H9 (cell line): ENCODE data around the gene RBL2. TPM values are rescaled to one million over a fixed set of nuclear protein-coding genes. Genes with fewer than 3 reads are reported as not detected.

Source experiments
- DNase-seq: peaks from one replicate; pipeline ENCODE4 v3.0.0-alpha.2; 2017
- H2AFZ ChIP-seq: one replicate; pipeline ENCODE4 v1.6.1; 2013; ENCODE audit warnings: mild to moderate bottlenecking, low read length, control low read depth, moderate library complexity
- H2AK5ac ChIP-seq: 2 replicates; pipeline ENCODE4 v1.6.1; 2013; ENCODE audit warnings: low read length, control low read depth, mixed read lengths; ENCODE audit not compliant: insufficient read length
- H2BK120ac ChIP-seq: one replicate; pipeline ENCODE4 v1.6.1; 2013; ENCODE audit warnings: low read depth, mild to moderate bottlenecking, low read length, control low read depth, inconsistent platforms; ENCODE audit not compliant: poor library complexity, severe bottlenecking
- H2BK12ac ChIP-seq: 2 replicates; pipeline ENCODE4 v1.6.1; 2013; ENCODE audit warnings: low read length, control low read depth, mixed read lengths, low read depth; ENCODE audit not compliant: insufficient read length
- H2BK15ac ChIP-seq: 2 replicates; pipeline ENCODE4 v1.6.1; 2013; ENCODE audit warnings: low read depth, low read length, control low read depth
- H2BK20ac ChIP-seq: one replicate; pipeline ENCODE4 v1.6.1; 2013; ENCODE audit warnings: low read depth, mild to moderate bottlenecking, low read length, control low read depth, inconsistent platforms; ENCODE audit not compliant: poor library complexity, severe bottlenecking
- H2BK5ac ChIP-seq: 2 replicates; pipeline ENCODE4 v1.6.1; 2013; ENCODE audit warnings: low read length, control low read depth, mixed read lengths; ENCODE audit not compliant: insufficient read length
- H3K14ac ChIP-seq: 2 replicates; pipeline ENCODE4 v1.6.1; 2013; ENCODE audit warnings: low read length, control low read depth; ENCODE audit not compliant: insufficient read depth
- H3K18ac ChIP-seq: 2 replicates; pipeline ENCODE4 v1.6.1; 2013; ENCODE audit warnings: low read depth, mild to moderate bottlenecking, mixed read lengths, low read length, control low read depth; ENCODE audit not compliant: insufficient read length
- H3K23ac ChIP-seq: 2 replicates; pipeline ENCODE4 v1.6.1; 2013; ENCODE audit warnings: low read length, control low read depth, mixed read lengths, low read depth; ENCODE audit not compliant: insufficient read length
- H3K23me2 ChIP-seq: 2 replicates; pipeline ENCODE4 v1.6.1; 2013; ENCODE audit warnings: low read depth, mild to moderate bottlenecking, mixed read lengths, low read length, control low read depth; ENCODE audit not compliant: insufficient read length, poor library complexity, severe bottlenecking
- H3K27ac ChIP-seq: 2 replicates; pipeline ENCODE4 v1.5.1; 2013; ENCODE audit warnings: low read length, control low read depth, mixed read lengths, low read depth; ENCODE audit not compliant: insufficient read length
- H3K27me3 ChIP-seq: 2 replicates; pipeline ENCODE4 v1.6.1; 2013; ENCODE audit warnings: low read length, control low read depth, inconsistent platforms; ENCODE audit not compliant: insufficient read depth
- H3K4ac ChIP-seq: 2 replicates; pipeline ENCODE4 v1.6.1; 2013; ENCODE audit warnings: low read depth, mild to moderate bottlenecking, control low read depth, inconsistent platforms, low read length, moderate library complexity
- H3K4me1 ChIP-seq: 2 replicates; pipeline ENCODE4 v1.6.1; 2013; ENCODE audit warnings: low read length, control low read depth, inconsistent platforms; ENCODE audit not compliant: insufficient read depth
- H3K4me2 ChIP-seq: 2 replicates; pipeline ENCODE4 v1.6.1; 2013; ENCODE audit warnings: low read length, control low read depth, mixed read lengths; ENCODE audit not compliant: insufficient read length, insufficient read depth
- H3K56ac ChIP-seq: 2 replicates; pipeline ENCODE4 v1.6.1; 2013; ENCODE audit warnings: low read depth, mild to moderate bottlenecking, mixed read lengths, low read length, control low read depth; ENCODE audit not compliant: insufficient read length
- H3K79me1 ChIP-seq: 2 replicates; pipeline ENCODE4 v1.6.1; 2013; ENCODE audit warnings: low read depth, mild to moderate bottlenecking, moderate library complexity, low read length, control low read depth, inconsistent platforms; ENCODE audit not compliant: insufficient read depth, poor library complexity, severe bottlenecking
- H3K79me2 ChIP-seq: 2 replicates; pipeline ENCODE4 v1.6.1; 2013; ENCODE audit warnings: low read length, control low read depth, inconsistent platforms; ENCODE audit not compliant: insufficient read depth
- H3K9ac ChIP-seq: 2 replicates; pipeline ENCODE4 v1.6.1; 2013; ENCODE audit warnings: low read length, control low read depth, mixed read lengths; ENCODE audit not compliant: insufficient read length; ENCODE audit errors: extremely low read depth
- H3K9me3 ChIP-seq: one replicate; pipeline ENCODE4 v1.6.1; 2013; ENCODE audit warnings: low read depth, low read length, inconsistent platforms; ENCODE audit not compliant: control insufficient read depth
- H3T11ph ChIP-seq: one replicate; pipeline ENCODE4 v1.6.1; 2013; ENCODE audit warnings: mild to moderate bottlenecking, low read length, control low read depth, inconsistent platforms
- H4K20me1 ChIP-seq: one replicate; pipeline ENCODE4 v1.6.1; 2013; ENCODE audit not compliant: control insufficient read depth, insufficient read length, insufficient read depth
- H4K5ac ChIP-seq: 2 replicates; pipeline ENCODE4 v1.6.1; 2013; ENCODE audit warnings: low read depth, mild to moderate bottlenecking, mixed read lengths, low read length, control low read depth; ENCODE audit not compliant: insufficient read length
- H4K8ac ChIP-seq: replicated peaks from 2 replicates; pipeline ENCODE4 v1.6.1; 2013; ENCODE audit warnings: low read length, control low read depth, mixed read lengths, low read depth; ENCODE audit not compliant: insufficient read length
- H4K91ac ChIP-seq: 2 replicates; pipeline ENCODE4 v1.6.1; 2013; ENCODE audit warnings: low read depth, mild to moderate bottlenecking, moderate library complexity, mixed read lengths, low read length, control low read depth; ENCODE audit not compliant: insufficient read length
- H3K27ac Mint-ChIP-seq, 3 experiments: 2 replicates in 2 of 3; 3 replicates in 1 of 3; pipeline ENCODE4 v1.8.0; 2020 to 2021; ENCODE audit warnings: mixed read lengths in 3 of 3, mild to moderate bottlenecking in 1 of 3, moderate library complexity in 1 of 3
- H3K27me3 Mint-ChIP-seq: 2 replicates; pipeline ENCODE4 v1.8.0; 2021; ENCODE audit warnings: low read depth, mild to moderate bottlenecking, moderate library complexity, mixed read lengths
- H3K36me3 Mint-ChIP-seq, 3 experiments: 2 replicates in 2 of 3; 3 replicates in 1 of 3; pipeline ENCODE4 v1.8.0; 2020 to 2021; ENCODE audit warnings: low read depth in 3 of 3, mixed read lengths in 3 of 3; ENCODE audit not compliant: insufficient read depth in 1 of 3
- H3K4me1 Mint-ChIP-seq, 2 experiments: 2 replicates each; pipeline ENCODE4 v1.8.0; 2020; ENCODE audit warnings: mixed read lengths in 2 of 2
- H3K4me3 Mint-ChIP-seq, 2 experiments: 2 replicates in 1 of 2; 3 replicates in 1 of 2; pipeline ENCODE4 v1.8.0; 2020 to 2021; ENCODE audit warnings: mild to moderate bottlenecking in 2 of 2, mixed read lengths in 2 of 2, moderate library complexity in 1 of 2
- H3K9me3 Mint-ChIP-seq, 2 experiments: 2 replicates in 1 of 2; 3 replicates in 1 of 2; pipeline ENCODE4 v1.8.0; 2020; ENCODE audit warnings: mild to moderate bottlenecking in 2 of 2, mixed read lengths in 2 of 2, moderate library complexity in 1 of 2
- CTCF ChIP-seq: fragments of 200-600 bp; sonication (generic); conservative IDR thresholded peaks from 3 replicates; pipeline ENCODE4 v1.8.0; 2021; ENCODE audit warnings: antibody characterized with exemption, mild to moderate bottlenecking
- WGBS: extraction: QIAGEN DNeasy Blood & Tissue Kit; methylation state at CpG from one replicate; pipeline ENCODE4 v1.1.7; 2013; ENCODE audit warnings: missing lambda C conversion rate, low lambda C conversion rate, mixed read lengths; ENCODE audit not compliant: insufficient read length; ENCODE audit errors: extremely low coverage; 5-methylcytosine and 5-hydroxymethylcytosine counted together
- total RNA-seq: library from RNA; stranded (reverse); gene quantifications from 2 replicates; pipeline ENCODE4 v1.2.1, GENCODE V29; 2021

RBL2 gene
- total RNA-seq, 1 experiment from 2014 or later, result 17.3 TPM

DNA sequence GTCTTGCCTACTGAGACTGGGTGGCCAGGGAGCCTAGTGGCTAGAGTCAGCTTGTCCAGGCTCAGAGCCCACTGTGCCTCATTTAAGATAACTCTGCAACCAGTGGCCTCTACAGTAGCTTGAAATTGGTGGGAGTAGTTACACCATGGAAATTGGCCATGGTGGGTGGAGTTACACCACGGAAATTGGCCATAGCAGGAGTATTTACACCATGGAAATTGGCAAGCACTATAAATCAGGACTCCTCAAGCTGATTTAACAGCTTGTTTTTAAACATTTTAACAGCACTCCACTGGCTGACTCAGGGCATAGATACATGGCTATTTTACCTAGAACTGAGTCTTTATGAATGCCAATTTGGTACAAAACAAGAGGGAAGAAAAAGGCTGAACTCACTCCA is 96.5 kb downstream of the RBL2 start:
- Histone ChIP-seq H3K9me3 (no peaks in the 10 kb centered on the region), H3K23me2 (no peaks in the 10 kb centered on the region), H2AK5ac (no peak overlapping the region), H4K5ac (no peak overlapping the region), H3K18ac (no peak overlapping the region), H3K4me2 (no peak overlapping the region), H3K79me1 (no peaks in the 10 kb centered on the region), H2BK5ac (no peak overlapping the region), H3K56ac (no peak overlapping the region), H3K14ac (no peak overlapping the region), H3K27ac (no peak overlapping the region), H2BK15ac (no peak overlapping the region), H3K4me1 (no peaks in the 10 kb centered on the region), H3K4ac (no peak overlapping the region), H4K91ac (no peak overlapping the region), H3K79me2 (no peaks in the 10 kb centered on the region), H2BK20ac (no peak overlapping the region), H2BK12ac (no peak overlapping the region), H3K27me3 (no peaks in the 10 kb centered on the region), H2AFZ (no peak overlapping the region), H4K8ac (no peak overlapping the region), H3T11ph (no peak overlapping the region), H3K9ac (no peak overlapping the region), H4K20me1 (no peaks in the 10 kb centered on the region), H2BK120ac (no peak overlapping the region), H3K23ac (no peak overlapping the region)
- Mint-ChIP-seq H3K36me3 (no peaks in the 10 kb centered on the region), H3K27ac (no peak overlapping the region), H3K4me1 (peaks cover 5 to 6% of the 10 kb centered on the region in 2 experiments), H3K27me3 (peaks cover 2% of the 10 kb centered on the region; the same call in 1 of the 2 replicates), H3K4me3 (no peak overlapping the region), H3K9me3 (no peaks in the 10 kb centered on the region)
- no peak for TF ChIP-seq CTCF
- no peak for DNase-seq
- WGBS, result no CpG with 5 or more reads among the region's 1 CpG
